ENCODE measurements around the gene DAZAP2. TPM values are rescaled to one million over a fixed set of nuclear protein-coding genes. Genes with fewer than 3 reads are reported as not detected.

The DAZAP2 gene, protein sequence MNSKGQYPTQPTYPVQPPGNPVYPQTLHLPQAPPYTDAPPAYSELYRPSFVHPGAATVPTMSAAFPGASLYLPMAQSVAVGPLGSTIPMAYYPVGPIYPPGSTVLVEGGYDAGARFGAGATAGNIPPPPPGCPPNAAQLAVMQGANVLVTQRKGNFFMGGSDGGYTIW
- 302 to 342 TPM (median 331 TPM) in 5 replicates for total RNA-seq (2022; extraction: Qiagen RNA extraction; ENCODE audit: low read depth)

DNA sequence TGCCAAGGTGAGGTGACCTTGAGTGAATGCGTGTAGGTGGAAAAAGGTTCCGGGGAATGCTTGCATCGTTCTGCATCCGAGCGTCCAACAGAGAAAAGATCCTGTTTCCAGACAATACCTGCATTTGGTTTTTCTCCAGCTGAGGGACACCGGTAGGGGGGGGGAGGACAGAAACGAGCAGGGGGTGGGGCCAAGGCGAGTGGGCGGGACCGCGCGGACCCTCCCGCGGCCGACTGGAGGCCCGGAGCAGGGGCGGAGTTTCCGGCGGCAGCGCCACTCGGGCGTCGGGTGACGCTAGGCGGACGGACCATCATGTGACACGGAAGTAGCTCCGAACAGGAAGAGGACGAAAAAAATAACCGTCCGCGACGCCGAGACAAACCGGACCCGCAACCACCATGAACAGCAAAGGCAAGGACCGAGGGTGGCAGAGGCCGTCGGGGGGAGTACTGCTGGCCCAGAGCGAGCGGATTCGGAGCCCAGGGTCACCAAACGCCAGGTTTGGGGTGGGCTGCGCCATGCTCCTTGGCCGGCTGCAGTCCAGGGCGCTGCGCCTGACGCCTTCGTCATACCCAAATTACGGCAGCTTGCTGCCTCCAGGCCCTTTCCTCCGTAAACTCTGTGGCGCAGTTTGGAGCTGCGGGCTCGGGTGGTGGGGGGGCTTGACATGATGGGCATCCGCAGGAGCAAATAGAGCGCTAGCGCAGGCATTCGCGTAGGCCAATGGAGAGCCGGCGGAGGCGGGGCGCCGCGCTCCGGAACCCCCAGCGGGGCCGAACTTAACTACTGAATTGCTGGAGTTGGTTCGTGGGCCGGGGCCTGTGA is at the start of gene DAZAP2:
Gene DAZAP2, plus strand, starts transcription at position 317 of the 825 bp plus-strand sequence. Its CDS starts 82 bp downstream, at position 399.

DNA sequence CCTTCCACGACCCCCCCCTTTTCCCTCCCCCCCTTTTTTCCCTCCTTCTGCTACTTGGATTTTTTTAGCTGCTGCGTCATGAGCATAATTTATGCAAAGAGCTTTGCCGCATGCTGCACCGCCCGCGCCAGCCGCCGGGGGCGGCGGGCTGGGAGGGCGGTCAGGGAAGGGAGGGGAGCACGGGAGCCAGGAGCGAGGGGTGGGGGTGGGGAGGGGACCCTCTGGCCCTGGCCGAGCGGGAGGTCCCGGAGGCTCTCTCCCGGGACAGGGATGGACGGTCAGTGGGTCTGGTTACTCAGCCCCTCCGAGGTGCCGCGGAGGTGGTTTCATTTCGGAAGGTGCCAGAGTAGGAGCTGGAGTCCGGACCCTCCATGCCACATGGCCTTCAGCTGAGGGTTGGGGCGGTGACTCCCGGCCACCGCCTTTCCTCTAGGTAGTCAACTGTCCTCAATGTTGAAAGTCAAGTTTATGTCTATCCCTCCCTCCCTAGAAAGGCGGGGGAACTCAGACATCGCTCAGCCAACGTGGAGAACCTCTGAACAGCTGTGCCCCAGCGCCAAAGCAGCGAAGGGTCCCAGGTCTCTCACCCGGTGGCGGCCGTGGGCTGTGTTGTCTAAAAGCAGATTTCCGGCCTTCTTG is 20.5 kb upstream of the DAZAP2 start, which contains the start of gene POU6F1:
Gene POU6F1, minus strand, starts transcription at position 95 of the 639 bp plus-strand sequence. CDS start 11,226 bp downstream, outside the sequence.

DNA sequence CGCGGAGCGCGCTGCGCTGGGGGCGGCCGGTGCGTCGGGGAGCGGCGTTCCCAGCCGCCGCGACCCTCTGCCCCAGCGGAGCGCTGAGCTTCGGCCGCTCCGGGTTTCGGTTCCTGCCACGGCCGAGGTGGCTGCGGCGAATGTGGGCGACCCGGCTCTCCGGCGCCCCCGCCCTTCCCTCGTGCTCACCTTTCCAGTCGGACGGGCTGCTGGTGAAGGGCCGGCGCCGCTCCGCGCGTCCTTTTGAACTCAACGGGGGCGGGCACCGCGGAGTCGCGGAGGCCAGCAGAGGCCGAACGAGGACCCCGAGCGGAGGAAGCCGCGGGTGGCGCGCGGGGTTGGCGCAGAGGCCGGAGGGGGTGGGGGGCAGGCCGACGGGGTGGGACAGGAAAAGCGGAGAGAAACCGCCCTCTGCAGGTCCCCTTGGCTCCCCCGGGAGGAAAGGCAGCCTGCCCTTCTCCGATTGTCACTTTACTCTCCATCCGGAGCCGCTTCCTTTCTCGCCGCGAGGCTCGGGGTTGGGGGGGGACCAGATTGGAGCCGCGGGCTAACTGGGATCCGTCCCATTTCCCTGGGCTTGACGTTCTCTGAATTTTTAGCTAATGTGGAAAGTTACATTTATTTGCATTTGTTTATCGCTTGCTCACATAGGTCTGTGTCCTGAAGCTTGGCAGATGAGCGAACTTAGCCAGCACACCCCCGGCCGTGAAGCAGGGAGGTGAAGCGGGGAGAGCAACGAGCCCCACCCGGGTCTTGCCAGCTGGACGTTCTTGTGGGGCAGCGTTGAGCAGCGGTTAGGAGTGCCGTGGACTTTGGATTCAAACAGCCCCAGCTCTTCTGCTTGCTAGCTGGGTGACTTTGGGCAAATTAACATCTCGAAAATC is 31.7 kb downstream of the DAZAP2 start, which contains the start of gene SMAGP:
Gene SMAGP, minus strand, starts transcription at position 349 of the 884 bp plus-strand sequence. CDS start 1,137 bp downstream, outside the sequence.

Other genes with a start within 250 kb of the DAZAP2 start
- 15.0 to 24.1 TPM (median 22.6 TPM) in 5 replicates for gene SLC11A2, start 212.4 kb upstream of the DAZAP2 start, total RNA-seq (2022; extraction: Qiagen RNA extraction; ENCODE audit: low read depth)
- gene LETMD1, start 190.5 kb upstream of the DAZAP2 start, total RNA-seq (2022; extraction: Qiagen RNA extraction; ENCODE audit: low read depth): 23.9 to 27.0 TPM (median 24.3 TPM) in 5 replicates
- 10.7 to 14.2 TPM (median 13.1 TPM) in 5 replicates for gene CSRNP2, start 155.2 kb upstream of the DAZAP2 start, total RNA-seq (2022; extraction: Qiagen RNA extraction; ENCODE audit: low read depth)
- gene TFCP2, start 65.7 kb upstream of the DAZAP2 start, total RNA-seq (2022; extraction: Qiagen RNA extraction; ENCODE audit: low read depth): 18.0 to 21.3 TPM (median 20.3 TPM) in 5 replicates
- gene POU6F1, start 20.8 kb upstream of the DAZAP2 start, total RNA-seq (2022; extraction: Qiagen RNA extraction; ENCODE audit: low read depth): 1.2 to 2.8 TPM (median 2.1 TPM) in 5 replicates
- gene SMAGP, start 31.6 kb downstream of the DAZAP2 start, total RNA-seq (2022; extraction: Qiagen RNA extraction; ENCODE audit: low read depth): 27.0 to 32.8 TPM (median 31.8 TPM) in 5 replicates
- gene BIN2, start 85.3 kb downstream of the DAZAP2 start, total RNA-seq (2022; extraction: Qiagen RNA extraction; ENCODE audit: low read depth): 0.14 to 0.18 TPM (median 0.17 TPM) in 3 of 5 replicates, not detected in the others
- not detected in 5 replicates for gene CELA1, start 107.9 kb downstream of the DAZAP2 start, total RNA-seq (2022; extraction: Qiagen RNA extraction; ENCODE audit: low read depth)
- gene GALNT6, start 152.6 kb downstream of the DAZAP2 start, total RNA-seq (2022; extraction: Qiagen RNA extraction; ENCODE audit: low read depth): 2.8 to 3.7 TPM (median 3.4 TPM) in 5 replicates
- gene SLC4A8, start 186.0 kb downstream of the DAZAP2 start, total RNA-seq (2022; extraction: Qiagen RNA extraction; ENCODE audit: low read depth): 0.67 to 2.7 TPM (median 1.3 TPM) in 5 replicates

Measured in A549 treated with GW870086 at 1 μM for 4 hours (cell line).